Mucosa of stomach (tissue), 1 donor: ENCODE data around the gene KCTD10.

Experiments used
- H3K27me3 ChIP-seq: one replicate; pipeline ENCODE4 v1.7.0; 2013; ENCODE audit warnings: mild to moderate bottlenecking, low read length; ENCODE audit not compliant: control insufficient read depth, insufficient read depth
- H3K36me3 ChIP-seq: one replicate; pipeline ENCODE4 v1.7.0; 2013; ENCODE audit warnings: low read length; ENCODE audit not compliant: control insufficient read depth, insufficient read depth
- H3K4me1 ChIP-seq: one replicate; pipeline ENCODE4 v1.7.0; 2013; ENCODE audit warnings: mild to moderate bottlenecking, low read length; ENCODE audit not compliant: control insufficient read depth, insufficient read depth
- H3K4me3 ChIP-seq: one replicate; pipeline ENCODE4 v1.7.0; 2013; ENCODE audit warnings: low read length
- H3K9ac ChIP-seq: one replicate; pipeline ENCODE4 v1.7.0; 2013; ENCODE audit warnings: mild to moderate bottlenecking, low read length, moderate library complexity
- H3K9me3 ChIP-seq: one replicate; pipeline ENCODE4 v1.7.0; 2013; ENCODE audit warnings: mild to moderate bottlenecking, low read length, moderate library complexity; ENCODE audit not compliant: control insufficient read depth
- donor health status: Pancreatic carcinoma.

Gene KCTD10

DNA sequence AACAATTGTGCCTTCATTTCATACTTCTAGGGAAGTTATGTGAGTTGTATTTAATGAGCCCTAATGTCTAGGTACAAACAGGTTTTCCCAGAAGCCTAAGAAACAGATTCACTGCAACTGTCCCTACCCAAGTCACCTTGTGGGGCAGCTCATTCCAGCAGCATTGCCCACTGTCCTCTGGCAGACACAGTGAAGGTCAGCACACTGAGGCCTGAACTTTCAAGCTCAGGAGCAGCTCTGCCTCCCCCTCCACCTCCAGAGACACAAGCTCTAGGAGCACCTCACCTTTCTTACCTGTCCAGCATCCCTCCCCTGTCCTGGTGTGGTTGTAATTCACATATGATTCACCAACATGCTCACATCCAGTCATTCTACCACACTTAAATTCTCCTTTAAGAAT, 16.0 kb upstream of the KCTD10 start:
- Histone ChIP-seq H3K9me3 (no peaks in the 10 kb centered on the region), H3K4me3 (no peak overlapping the region), H3K9ac (no peak overlapping the region), H3K36me3 (peaks cover 9% of the 10 kb centered on the region), H3K27me3 (no peaks in the 10 kb centered on the region), H3K4me1 (no peaks in the 10 kb centered on the region)

DNA sequence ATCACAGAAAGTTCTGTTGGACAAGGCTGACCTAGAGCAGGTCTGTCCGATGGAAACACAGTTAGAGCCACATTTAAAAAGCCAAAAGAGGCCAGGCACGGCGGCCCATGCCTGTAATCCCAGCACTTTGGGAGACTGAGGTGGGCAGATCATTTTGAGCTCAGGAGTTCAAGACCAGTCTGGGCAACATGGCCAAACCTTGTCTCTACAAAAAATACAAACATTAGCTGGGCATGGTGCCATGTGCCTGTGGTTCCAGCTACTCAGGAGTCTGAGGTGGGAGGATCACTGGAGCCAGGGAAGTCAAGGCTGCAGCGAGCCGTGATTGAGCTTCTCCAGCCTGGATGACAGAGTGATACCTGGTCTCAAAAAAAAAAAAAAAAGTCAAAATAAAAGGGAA, 15.3 kb upstream of the KCTD10 start:
- no peaks in the 10 kb centered on the region for H3K27me3 ChIP-seq
- peaks cover 4% of the 10 kb centered on the region for H3K36me3 ChIP-seq
- no peaks in the 10 kb centered on the region for H3K9me3 ChIP-seq
- H3K4me1 ChIP-seq = no peaks in the 10 kb centered on the region
- no peak overlapping the region for H3K4me3 ChIP-seq
- no peak overlapping the region for H3K9ac ChIP-seq

DNA sequence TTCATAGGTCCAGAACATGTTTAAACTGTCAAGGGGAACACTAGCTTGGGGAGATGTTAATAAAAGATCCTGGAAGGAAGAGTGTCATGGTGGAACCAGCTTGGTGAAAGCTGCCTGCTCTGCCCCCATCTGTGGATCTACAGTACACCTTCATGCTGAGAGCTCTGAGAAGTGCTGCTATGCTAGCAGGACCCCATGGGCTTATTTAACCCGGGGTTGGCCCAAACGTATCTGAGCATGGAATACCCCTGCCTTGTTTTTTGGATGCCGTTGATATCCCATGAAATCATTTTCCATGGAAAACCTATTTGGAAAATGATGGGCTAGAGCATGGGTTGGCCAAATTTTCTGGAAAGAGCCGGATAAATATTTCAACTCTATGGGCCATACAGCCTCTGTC, 14.6 kb upstream of the KCTD10 start:
- peaks cover 4% of the 10 kb centered on the region for H3K36me3 ChIP-seq
- H3K9ac ChIP-seq = no peak overlapping the region
- H3K27me3 ChIP-seq = no peaks in the 10 kb centered on the region
- no peak overlapping the region for H3K4me3 ChIP-seq
- no peaks in the 10 kb centered on the region for H3K4me1 ChIP-seq
- no peaks in the 10 kb centered on the region for H3K9me3 ChIP-seq

DNA sequence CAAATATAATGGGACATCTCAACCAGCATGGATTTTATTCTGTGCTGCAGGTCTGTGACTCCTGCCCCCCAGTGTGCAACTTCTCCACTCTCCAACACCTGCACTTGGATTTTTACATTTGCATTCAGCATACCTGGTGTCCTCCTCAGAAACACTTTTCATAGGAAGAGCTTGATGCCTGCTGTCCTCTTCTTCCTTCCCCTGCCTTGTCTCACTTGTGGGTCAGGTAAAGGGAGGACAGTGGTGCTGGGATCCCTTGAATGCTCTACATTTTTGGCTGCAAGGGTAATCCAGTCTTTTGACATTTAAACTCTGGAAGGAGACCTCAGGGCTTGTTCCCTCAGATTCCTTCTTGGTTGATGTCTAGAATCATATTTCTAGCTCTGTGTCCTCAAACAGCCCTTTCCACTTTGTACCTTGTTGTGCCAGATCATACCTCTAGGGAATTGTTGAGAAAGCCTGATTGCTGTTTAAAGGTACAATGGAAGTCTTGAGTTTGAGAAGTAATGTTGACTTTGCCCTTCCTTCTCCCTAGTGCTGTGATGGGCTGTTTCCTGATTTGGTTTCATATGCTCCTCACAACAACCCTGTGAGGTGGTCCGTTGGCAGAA, 13.0 kb upstream of the KCTD10 start:
- no peaks in the 10 kb centered on the region for H3K4me1 ChIP-seq
- peaks cover 18% of the 10 kb centered on the region for H3K36me3 ChIP-seq
- no peaks in the 10 kb centered on the region for H3K9me3 ChIP-seq
- no peaks in the 10 kb centered on the region for H3K27me3 ChIP-seq
- no peak overlapping the region for H3K9ac ChIP-seq
- H3K4me3 ChIP-seq = no peak overlapping the region

DNA sequence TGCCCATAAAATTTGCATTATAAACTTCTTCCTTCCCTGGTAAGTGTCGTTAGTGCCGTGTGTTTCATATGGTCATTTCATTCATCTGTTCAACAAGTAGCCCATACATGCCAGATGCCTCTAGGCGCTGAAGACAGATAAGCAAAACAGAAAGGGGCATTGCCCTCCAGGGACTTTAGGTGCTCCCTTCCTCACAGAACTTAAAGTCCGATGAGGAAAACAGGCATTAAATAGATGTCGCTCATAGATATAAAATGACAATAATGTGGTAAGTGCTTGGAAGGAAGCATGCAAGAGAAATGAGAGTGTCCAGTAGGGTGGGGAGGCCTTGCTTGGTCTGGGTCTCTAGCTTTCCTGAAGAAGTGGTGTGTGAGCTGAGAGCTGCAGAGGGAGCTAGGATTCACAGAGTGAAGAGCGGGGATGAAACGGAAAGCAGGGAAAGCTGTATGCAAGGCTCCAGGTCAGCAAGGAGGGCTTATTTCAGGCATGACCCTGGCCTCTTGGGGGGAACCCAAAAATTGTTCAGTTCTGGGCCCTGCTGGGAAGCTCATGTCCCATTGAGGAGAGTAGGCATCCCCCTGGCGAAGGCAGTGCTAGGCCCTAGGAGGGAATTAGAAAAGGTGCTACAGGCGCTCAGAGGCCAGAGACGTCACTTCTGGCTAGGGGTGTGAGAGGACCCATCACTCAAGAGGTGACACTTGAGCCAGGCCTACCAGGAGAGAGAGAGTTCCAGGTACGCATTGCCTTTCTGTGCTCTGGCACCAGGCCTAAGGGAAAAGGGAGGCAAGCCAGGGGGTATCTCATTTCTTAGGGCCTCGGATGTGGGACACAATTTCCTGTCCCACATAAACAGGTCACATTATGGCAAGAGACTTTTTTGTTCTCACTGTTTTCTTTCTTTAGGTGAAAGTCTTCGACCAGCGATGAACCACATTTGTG, 12.2 kb upstream of the KCTD10 start:
- H3K9ac ChIP-seq = no peak overlapping the region
- H3K9me3 ChIP-seq = no peaks in the 10 kb centered on the region
- H3K36me3 ChIP-seq = peaks cover 18% of the 10 kb centered on the region
- no peak overlapping the region for H3K4me3 ChIP-seq
- no peaks in the 10 kb centered on the region for H3K4me1 ChIP-seq
- H3K27me3 ChIP-seq = no peaks in the 10 kb centered on the region

GRCh38 chr12:109488051-109488665, 11.1 kb upstream of the KCTD10 start:
- peaks cover 24% of the 10 kb centered on the region for H3K36me3 ChIP-seq

DNA sequence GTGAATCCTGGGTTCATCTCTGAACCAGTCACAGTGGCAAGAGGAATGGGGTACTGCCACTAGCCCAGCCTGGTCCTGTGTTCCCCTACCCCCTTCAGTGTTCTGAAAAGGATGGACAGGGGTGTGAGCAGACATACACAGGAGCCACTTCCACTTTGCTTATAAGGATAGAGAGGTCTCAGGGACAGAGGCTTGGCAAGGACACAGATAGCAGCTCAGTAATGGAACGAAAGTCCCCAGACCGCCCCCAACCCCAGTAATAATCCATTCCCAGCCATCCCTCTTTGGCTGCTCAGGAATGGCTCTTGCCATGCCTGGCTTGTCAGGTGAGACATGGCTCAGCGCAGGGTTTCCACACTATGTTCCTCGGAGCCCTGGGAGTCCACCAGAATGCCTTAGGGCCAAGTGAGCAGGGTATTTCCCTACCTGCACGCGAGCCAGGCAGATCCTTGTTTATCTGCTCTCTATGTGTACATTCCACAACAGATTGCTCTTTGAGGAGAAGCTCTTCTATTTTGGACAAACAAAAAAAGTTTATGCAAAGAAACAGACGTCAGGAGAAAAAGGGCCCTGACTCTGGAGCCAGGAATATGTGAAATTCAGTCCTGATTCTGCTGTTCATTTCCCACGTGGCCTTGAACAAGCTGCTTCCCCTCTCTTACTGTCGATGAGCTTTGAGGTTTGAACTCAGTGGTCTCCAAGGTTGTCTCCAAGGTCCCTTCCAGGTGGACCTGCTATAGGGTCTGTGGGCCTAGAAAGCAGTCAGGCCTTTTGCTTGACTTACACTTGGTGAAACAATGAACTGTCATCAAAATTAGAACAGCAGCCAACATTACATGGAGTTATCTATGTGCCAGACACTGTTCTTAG, 10.3 kb upstream of the KCTD10 start:
- no peak overlapping the region for H3K9ac ChIP-seq
- no peak overlapping the region for H3K4me3 ChIP-seq
- H3K27me3 ChIP-seq = no peaks in the 10 kb centered on the region
- H3K9me3 ChIP-seq = no peaks in the 10 kb centered on the region
- no peaks in the 10 kb centered on the region for H3K4me1 ChIP-seq
- H3K36me3 ChIP-seq = peaks cover 25% of the 10 kb centered on the region

More at GRCh38 chr12:109488051-109488665, 11.1 kb upstream of the KCTD10 start:
- Histone ChIP-seq H3K4me1 (no peaks in the 10 kb centered on the region), H3K27me3 (no peaks in the 10 kb centered on the region), H3K9ac (no peak overlapping the region), H3K4me3 (no peak overlapping the region), H3K9me3 (no peaks in the 10 kb centered on the region)

DNA sequence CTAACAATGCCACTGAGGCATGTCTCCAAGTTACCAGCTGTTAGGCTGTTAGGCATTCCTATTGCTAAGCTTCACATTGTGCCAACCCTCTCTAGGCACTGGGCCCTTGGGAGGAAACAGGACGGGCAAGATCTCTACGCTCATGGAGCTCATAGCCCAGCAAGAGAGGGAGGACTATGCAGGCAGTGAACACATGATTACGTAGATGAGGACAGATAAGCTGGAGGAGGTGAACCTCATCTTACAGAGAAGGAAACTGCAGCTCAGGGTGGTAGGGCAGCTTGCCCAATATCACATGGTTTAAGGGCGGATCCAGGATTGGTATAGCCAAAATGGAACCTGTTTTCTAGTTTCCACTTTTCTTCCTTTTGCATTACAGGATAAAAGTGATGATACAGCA, 8.1 kb upstream of the KCTD10 start:
- Histone ChIP-seq H3K4me1 (no peaks in the 10 kb centered on the region), H3K4me3 (no peak overlapping the region), H3K9me3 (no peaks in the 10 kb centered on the region), H3K36me3 (peaks cover 25% of the 10 kb centered on the region), H3K27me3 (no peaks in the 10 kb centered on the region), H3K9ac (no peak overlapping the region)

GRCh38 chr12:109483346-109483745, 6.2 kb upstream of the KCTD10 start:
- no peak overlapping the region for H3K9ac ChIP-seq
- H3K9me3 ChIP-seq = no peaks in the 10 kb centered on the region
- H3K4me3 ChIP-seq = no peak overlapping the region
- H3K4me1 ChIP-seq = no peaks in the 10 kb centered on the region
- no peaks in the 10 kb centered on the region for H3K27me3 ChIP-seq
- H3K36me3 ChIP-seq = peaks cover 21% of the 10 kb centered on the region

DNA sequence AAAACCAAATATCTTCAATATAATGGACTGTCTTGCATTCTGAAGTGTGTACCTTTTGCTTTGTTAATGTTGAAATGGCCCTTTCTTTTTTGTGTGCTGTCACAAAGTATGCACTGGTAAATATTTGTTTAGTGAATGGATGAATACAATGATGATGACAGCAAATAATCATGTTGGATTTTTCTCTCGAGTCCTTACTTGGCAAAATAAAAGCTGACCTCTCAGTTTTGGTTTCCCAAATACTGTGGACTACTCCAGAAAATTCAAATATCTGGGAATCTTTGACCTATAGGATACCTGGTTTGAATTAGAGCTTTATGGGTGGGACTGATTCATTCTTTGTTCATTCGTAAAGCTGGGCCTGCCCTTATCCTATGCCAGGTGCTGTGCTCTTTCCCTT, 5.8 kb upstream of the KCTD10 start:
- Histone ChIP-seq H3K9me3 (no peaks in the 10 kb centered on the region), H3K27me3 (no peaks in the 10 kb centered on the region), H3K4me3 (no peak overlapping the region), H3K9ac (no peak overlapping the region), H3K36me3 (peaks cover 21% of the 10 kb centered on the region), H3K4me1 (no peaks in the 10 kb centered on the region)

DNA sequence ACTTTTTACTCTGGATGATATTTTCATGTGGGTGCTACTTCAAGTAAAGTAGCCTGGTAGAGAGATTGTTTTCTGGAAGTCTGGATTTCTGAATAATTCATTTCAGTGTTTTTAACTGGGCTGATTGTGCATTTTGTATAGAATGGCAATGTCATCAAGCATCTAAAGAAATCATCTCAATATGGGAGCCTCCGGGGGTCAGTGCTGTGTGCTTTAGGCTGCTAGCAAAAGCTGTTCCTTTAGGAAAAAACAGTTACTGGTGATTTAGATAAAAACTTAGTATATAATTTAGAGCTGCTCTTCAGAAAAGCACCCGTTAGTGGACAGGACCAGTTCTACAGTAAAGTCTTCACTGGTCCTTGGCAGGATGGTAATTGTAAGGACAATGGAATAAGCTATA, 5.4 kb upstream of the KCTD10 start:
- no peaks in the 10 kb centered on the region for H3K4me1 ChIP-seq
- no peaks in the 10 kb centered on the region for H3K9me3 ChIP-seq
- H3K4me3 ChIP-seq = no peak overlapping the region
- H3K36me3 ChIP-seq = peaks cover 21% of the 10 kb centered on the region
- H3K9ac ChIP-seq = no peak overlapping the region
- no peaks in the 10 kb centered on the region for H3K27me3 ChIP-seq
